Measurements from ENCODE around the gene BICRAL.

The BICRAL gene

GRCh38 chr6:42846505-42846904 lies 64.7 kb downstream of the BICRAL start:
- H3K27ac ChIP-seq (replicated peaks; ENCODE audit: low read length), result no peak overlapping the region
- no peak overlapping the region for H3K14ac ChIP-seq (ENCODE audit: low read length)
- no peak overlapping the region for H4K8ac ChIP-seq (ENCODE audit: low read depth, low read length)
- peaks cover 0 to 3% of the 10 kb centered on the region in 2 donors for H3K36me3 ChIP-seq (replicated peaks in 1 of 2; ENCODE audit: control insufficient read depth in 2 of 2, insufficient read depth in 2 of 2, low read length in 2 of 2)
- no peak overlapping the region for H3K4me3 ChIP-seq (ENCODE audit: low read length in 2 of 2)
- no peaks in the 10 kb centered on the region for H3K9me3 ChIP-seq (replicated peaks in 1 of 2; ENCODE audit: control insufficient read depth in 2 of 2, insufficient read depth in 1 of 2, low read depth in 1 of 2, low read length in 2 of 2)
- no peak overlapping the region for H2AK5ac ChIP-seq (ENCODE audit: low read depth, low read length)
- H3K9ac ChIP-seq (ENCODE audit: low read depth, low read length, poor library complexity), result no peak overlapping the region
- no CpG with 5 or more reads among the region's 2 CpGs for WGBS, 2 donors (ENCODE audit: extremely low coverage in 2 of 2, insufficient read length in 2 of 2, insufficient replicate concordance in 1 of 2)
- no peak overlapping the region for H3K18ac ChIP-seq (ENCODE audit: low read length)
- no peak overlapping the region for H3K4me2 ChIP-seq (ENCODE audit: insufficient read depth, low read length, poor library complexity, severe bottlenecking)
- H3K79me1 ChIP-seq (ENCODE audit: low read depth, low read length), result no peaks in the 10 kb centered on the region
- H2BK12ac ChIP-seq (ENCODE audit: low read length), result no peak overlapping the region
- H2AFZ ChIP-seq (ENCODE audit: low read length), result no peak overlapping the region
- no peak overlapping the region for H3K4ac ChIP-seq (ENCODE audit: low read length)
- H2BK15ac ChIP-seq (ENCODE audit: low read length), result no peak overlapping the region
- no peak overlapping the region for H4K91ac ChIP-seq (ENCODE audit: low read depth, low read length, poor library complexity)
- H2BK5ac ChIP-seq (ENCODE audit: low read length), result no peak overlapping the region
- DNase-seq (ENCODE audit: low spot score), result no peak
- no peak overlapping the region for H3K23ac ChIP-seq (ENCODE audit: low read depth, low read length, poor library complexity)
- H2BK120ac ChIP-seq (ENCODE audit: low read depth, low read length), result no peak overlapping the region
- peaks cover 0 to 3% of the 10 kb centered on the region in 2 donors for H3K4me1 ChIP-seq (ENCODE audit: control insufficient read depth in 2 of 2, insufficient read depth in 1 of 2, low read depth in 1 of 2, low read length in 2 of 2)
- no peaks in the 10 kb centered on the region for H3K27me3 ChIP-seq (ENCODE audit: control insufficient read depth in 3 of 3, insufficient read depth in 3 of 3, low read depth in 1 of 3, low read length in 3 of 3)

- H2AK5ac ChIP-seq (ENCODE audit: low read depth, low read length), result no peak overlapping the region
- peaks cover 1 to 7% of the 10 kb centered on the region in 2 donors for H3K36me3 ChIP-seq (replicated peaks in 1 of 2; ENCODE audit: control insufficient read depth in 2 of 2, insufficient read depth in 2 of 2, low read length in 2 of 2)
- H2AFZ ChIP-seq (ENCODE audit: low read length), result no peak overlapping the region
- no peak for DNase-seq (ENCODE audit: low spot score)
- H4K91ac ChIP-seq (ENCODE audit: low read depth, low read length, poor library complexity), result no peak overlapping the region
- no peak overlapping the region for H3K14ac ChIP-seq (ENCODE audit: low read length)
- no peak overlapping the region for H4K8ac ChIP-seq (ENCODE audit: low read depth, low read length)
- H3K9ac ChIP-seq (ENCODE audit: low read depth, low read length, poor library complexity), result no peak overlapping the region
- no peak overlapping the region for H2BK15ac ChIP-seq (ENCODE audit: low read length)
- H3K79me1 ChIP-seq (ENCODE audit: low read depth, low read length), result no peaks in the 10 kb centered on the region
- no peaks in the 10 kb centered on the region for H3K27me3 ChIP-seq (ENCODE audit: control insufficient read depth in 3 of 3, insufficient read depth in 3 of 3, low read depth in 1 of 3, low read length in 3 of 3)
- H3K9me3 ChIP-seq (replicated peaks in 1 of 2; ENCODE audit: control insufficient read depth in 2 of 2, insufficient read depth in 1 of 2, low read depth in 1 of 2, low read length in 2 of 2), result no peaks in the 10 kb centered on the region
- H3K27ac ChIP-seq (replicated peaks; ENCODE audit: low read length), result no peak overlapping the region
- H3K4me1 ChIP-seq (ENCODE audit: control insufficient read depth in 2 of 2, insufficient read depth in 1 of 2, low read depth in 1 of 2, low read length in 2 of 2), result peaks cover 0 to 1% of the 10 kb centered on the region in 2 donors
- H3K4ac ChIP-seq (ENCODE audit: low read length), result no peak overlapping the region
- H3K4me2 ChIP-seq (ENCODE audit: insufficient read depth, low read length, poor library complexity, severe bottlenecking), result no peak overlapping the region
- H3K23ac ChIP-seq (ENCODE audit: low read depth, low read length, poor library complexity), result no peak overlapping the region
- no peak overlapping the region for H3K18ac ChIP-seq (ENCODE audit: low read length)
- no CpG with 5 or more reads among the region's 4 CpGs for WGBS, 2 donors (ENCODE audit: extremely low coverage in 2 of 2, insufficient read length in 2 of 2, insufficient replicate concordance in 1 of 2)
- no peak overlapping the region for H2BK5ac ChIP-seq (ENCODE audit: low read length)
- no peak overlapping the region for H2BK120ac ChIP-seq (ENCODE audit: low read depth, low read length)
- H3K4me3 ChIP-seq (ENCODE audit: low read length in 2 of 2), result no peak overlapping the region
- no peak overlapping the region for H2BK12ac ChIP-seq (ENCODE audit: low read length)
Measured at GRCh38 chr6:42848700-42849099, 66.8 kb downstream of the BICRAL start.

- Histone ChIP-seq H4K91ac (ENCODE audit: low read depth, low read length, poor library complexity) (no peak overlapping the region), H2AK5ac (ENCODE audit: low read depth, low read length) (no peak overlapping the region), H3K4me2 (ENCODE audit: insufficient read depth, low read length, poor library complexity, severe bottlenecking) (no peak overlapping the region)
Measured at GRCh38 chr6:42851599-42851998, 69.7 kb downstream of the BICRAL start.

GRCh38 chr6:42860036-42860435 lies 78.2 kb downstream of the BICRAL start:
- no peak overlapping the region for H3K4ac ChIP-seq (ENCODE audit: low read length)
- H3K4me2 ChIP-seq (ENCODE audit: insufficient read depth, low read length, poor library complexity, severe bottlenecking), result no peak overlapping the region
- H3K27me3 ChIP-seq (ENCODE audit: control insufficient read depth in 3 of 3, insufficient read depth in 3 of 3, low read depth in 1 of 3, low read length in 3 of 3), result no peaks in the 10 kb centered on the region
- no peak overlapping the region for H2AFZ ChIP-seq (ENCODE audit: low read length)
- no peak overlapping the region for H4K91ac ChIP-seq (ENCODE audit: low read depth, low read length, poor library complexity)
- no peak overlapping the region for H4K8ac ChIP-seq (ENCODE audit: low read depth, low read length)
- no peak overlapping the region for H2AK5ac ChIP-seq (ENCODE audit: low read depth, low read length)
- no CpG with 5 or more reads among the region's 1 CpG for WGBS, 2 donors (ENCODE audit: extremely low coverage in 2 of 2, insufficient read length in 2 of 2, insufficient replicate concordance in 1 of 2)
- H3K4me1 ChIP-seq (ENCODE audit: control insufficient read depth in 2 of 2, insufficient read depth in 1 of 2, low read depth in 1 of 2, low read length in 2 of 2), result no peaks in the 10 kb centered on the region
- no peak overlapping the region for H3K4me3 ChIP-seq (ENCODE audit: low read length in 2 of 2)
- H2BK5ac ChIP-seq (ENCODE audit: low read length), result no peak overlapping the region
- H3K36me3 ChIP-seq (replicated peaks in 1 of 2; ENCODE audit: control insufficient read depth in 2 of 2, insufficient read depth in 2 of 2, low read length in 2 of 2), result peaks cover 10 to 53% of the 10 kb centered on the region in 2 donors
- H3K79me1 ChIP-seq (ENCODE audit: low read depth, low read length), result no peaks in the 10 kb centered on the region
- H3K9ac ChIP-seq (ENCODE audit: low read depth, low read length, poor library complexity), result no peak overlapping the region
- no peak overlapping the region for H3K18ac ChIP-seq (ENCODE audit: low read length)
- no peak overlapping the region for H2BK15ac ChIP-seq (ENCODE audit: low read length)
- H2BK12ac ChIP-seq (ENCODE audit: low read length), result no peak overlapping the region
- H3K14ac ChIP-seq (ENCODE audit: low read length), result no peak overlapping the region
- H3K9me3 ChIP-seq (replicated peaks in 1 of 2; ENCODE audit: control insufficient read depth in 2 of 2, insufficient read depth in 1 of 2, low read depth in 1 of 2, low read length in 2 of 2), result no peaks in the 10 kb centered on the region
- no peak overlapping the region for H3K23ac ChIP-seq (ENCODE audit: low read depth, low read length, poor library complexity)
- H3K27ac ChIP-seq (replicated peaks; ENCODE audit: low read length), result no peak overlapping the region
- no peak for DNase-seq (ENCODE audit: low spot score)
- no peak overlapping the region for H2BK120ac ChIP-seq (ENCODE audit: low read depth, low read length)

More at GRCh38 chr6:42851599-42851998, 69.7 kb downstream of the BICRAL start:
- peaks cover 1 to 18% of the 10 kb centered on the region in 2 donors for H3K36me3 ChIP-seq (replicated peaks in 1 of 2; ENCODE audit: control insufficient read depth in 2 of 2, insufficient read depth in 2 of 2, low read length in 2 of 2)
- no peaks in the 10 kb centered on the region for H3K27me3 ChIP-seq (ENCODE audit: control insufficient read depth in 3 of 3, insufficient read depth in 3 of 3, low read depth in 1 of 3, low read length in 3 of 3)
- H2BK120ac ChIP-seq (ENCODE audit: low read depth, low read length), result no peak overlapping the region
- no peak overlapping the region for H2BK5ac ChIP-seq (ENCODE audit: low read length)
- H3K18ac ChIP-seq (ENCODE audit: low read length), result no peak overlapping the region
- H3K4ac ChIP-seq (ENCODE audit: low read length), result no peak overlapping the region
- H3K4me1 ChIP-seq (ENCODE audit: control insufficient read depth in 2 of 2, insufficient read depth in 1 of 2, low read depth in 1 of 2, low read length in 2 of 2), result no peaks in the 10 kb centered on the region
- H3K4me3 ChIP-seq (ENCODE audit: low read length in 2 of 2), result no peak overlapping the region
- H4K8ac ChIP-seq (ENCODE audit: low read depth, low read length), result no peak overlapping the region
- H3K27ac ChIP-seq (replicated peaks; ENCODE audit: low read length), result no peak overlapping the region
- H2BK12ac ChIP-seq (ENCODE audit: low read length), result no peak overlapping the region
- H3K9ac ChIP-seq (ENCODE audit: low read depth, low read length, poor library complexity), result no peak overlapping the region
- H3K23ac ChIP-seq (ENCODE audit: low read depth, low read length, poor library complexity), result no peak overlapping the region
- H3K79me1 ChIP-seq (ENCODE audit: low read depth, low read length), result no peaks in the 10 kb centered on the region
- no peak overlapping the region for H2BK15ac ChIP-seq (ENCODE audit: low read length)
- H2AFZ ChIP-seq (ENCODE audit: low read length), result no peak overlapping the region
- no CpG with 5 or more reads among the region's 2 CpGs for WGBS, 2 donors (ENCODE audit: extremely low coverage in 2 of 2, insufficient read length in 2 of 2, insufficient replicate concordance in 1 of 2)
- DNase-seq (ENCODE audit: low spot score), result no peak
- no peak overlapping the region for H3K14ac ChIP-seq (ENCODE audit: low read length)
- H3K9me3 ChIP-seq (replicated peaks in 1 of 2; ENCODE audit: control insufficient read depth in 2 of 2, insufficient read depth in 1 of 2, low read depth in 1 of 2, low read length in 2 of 2), result no peaks in the 10 kb centered on the region

All from neuronal stem cell (in vitro differentiated cells).